ENCODE measurements around the gene AK5.

AK5 gene, protein sequence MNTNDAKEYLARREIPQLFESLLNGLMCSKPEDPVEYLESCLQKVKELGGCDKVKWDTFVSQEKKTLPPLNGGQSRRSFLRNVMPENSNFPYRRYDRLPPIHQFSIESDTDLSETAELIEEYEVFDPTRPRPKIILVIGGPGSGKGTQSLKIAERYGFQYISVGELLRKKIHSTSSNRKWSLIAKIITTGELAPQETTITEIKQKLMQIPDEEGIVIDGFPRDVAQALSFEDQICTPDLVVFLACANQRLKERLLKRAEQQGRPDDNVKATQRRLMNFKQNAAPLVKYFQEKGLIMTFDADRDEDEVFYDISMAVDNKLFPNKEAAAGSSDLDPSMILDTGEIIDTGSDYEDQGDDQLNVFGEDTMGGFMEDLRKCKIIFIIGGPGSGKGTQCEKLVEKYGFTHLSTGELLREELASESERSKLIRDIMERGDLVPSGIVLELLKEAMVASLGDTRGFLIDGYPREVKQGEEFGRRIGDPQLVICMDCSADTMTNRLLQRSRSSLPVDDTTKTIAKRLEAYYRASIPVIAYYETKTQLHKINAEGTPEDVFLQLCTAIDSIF

DNA sequence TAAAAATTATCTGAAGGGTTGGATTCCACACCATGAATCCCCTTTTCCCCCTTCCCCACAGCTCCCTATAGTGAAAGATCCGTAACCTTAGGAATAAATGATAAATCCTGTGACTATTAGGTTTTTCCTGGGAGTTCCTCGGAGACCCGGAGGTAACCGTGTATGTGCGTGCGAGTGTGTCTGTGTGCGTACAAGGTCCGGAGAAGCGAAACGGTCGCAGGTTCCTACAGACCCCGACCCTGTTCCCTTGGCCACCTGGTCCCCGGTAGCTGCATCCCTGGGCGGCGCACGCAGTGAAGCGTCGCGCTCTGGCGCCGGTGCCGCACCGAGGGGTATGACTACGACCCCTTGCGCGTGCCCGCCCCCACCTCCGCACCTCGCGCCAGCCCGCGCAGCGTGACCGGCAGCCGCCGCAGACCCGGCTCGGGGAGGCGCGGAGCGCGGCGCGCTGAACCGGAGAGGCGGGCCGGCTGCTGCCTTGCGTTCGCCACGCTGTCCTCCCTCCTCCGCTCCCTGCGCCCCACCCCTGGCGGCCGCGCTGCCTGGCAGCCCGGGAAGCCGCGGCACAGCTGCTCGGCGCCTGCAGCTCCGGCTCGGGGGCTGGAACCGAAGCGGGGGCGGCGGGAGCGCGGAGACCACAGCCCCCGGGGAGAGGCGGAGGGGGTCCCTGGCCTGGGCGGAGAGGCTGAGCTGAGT lies at the start of gene AK5:
Gene AK5 (plus strand): TSS at position 529 of the 696 bp plus-strand sequence. CDS start 295 bp downstream, outside the sequence.
- no peak for DNase-seq

DNA sequence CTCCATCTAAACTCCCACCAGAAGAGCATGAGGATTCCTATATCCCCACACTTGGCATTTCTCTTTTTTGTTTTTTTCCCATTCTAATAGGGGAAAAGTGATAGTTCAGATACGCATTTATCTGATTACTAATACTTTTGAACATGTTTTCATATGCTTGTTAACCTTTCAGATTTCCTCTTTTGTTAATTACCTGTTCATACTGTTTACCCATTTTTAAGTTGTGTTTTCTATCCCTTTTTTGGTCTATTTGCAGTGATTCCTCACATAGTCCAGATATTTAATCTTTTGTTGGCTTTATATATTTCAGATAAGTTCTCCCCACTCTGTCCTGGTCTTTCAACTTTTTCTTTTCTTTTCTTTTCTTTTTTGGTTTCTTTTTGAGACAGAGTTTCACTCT lies 49.0 kb upstream of the AK5 start:
- no peak for DNase-seq

DNA sequence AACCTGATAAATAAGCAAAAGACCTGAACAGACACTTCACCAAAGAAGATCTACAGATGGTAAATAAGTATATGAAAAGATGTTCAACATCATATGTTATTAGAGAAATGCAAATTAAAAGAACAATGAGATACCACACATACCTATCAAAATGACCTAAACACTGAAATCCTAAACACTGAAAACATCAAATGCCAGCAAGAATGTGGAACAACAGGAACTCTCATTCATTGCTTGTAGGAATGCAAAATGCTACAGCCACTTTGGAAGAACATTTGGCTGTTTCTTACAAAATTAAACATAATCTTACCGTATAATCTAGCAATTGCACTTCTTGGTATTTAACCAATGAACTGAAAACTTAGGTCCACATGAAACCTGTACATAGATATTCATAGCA lies 47.7 kb upstream of the AK5 start:
- DNase-seq = no peak

DNA sequence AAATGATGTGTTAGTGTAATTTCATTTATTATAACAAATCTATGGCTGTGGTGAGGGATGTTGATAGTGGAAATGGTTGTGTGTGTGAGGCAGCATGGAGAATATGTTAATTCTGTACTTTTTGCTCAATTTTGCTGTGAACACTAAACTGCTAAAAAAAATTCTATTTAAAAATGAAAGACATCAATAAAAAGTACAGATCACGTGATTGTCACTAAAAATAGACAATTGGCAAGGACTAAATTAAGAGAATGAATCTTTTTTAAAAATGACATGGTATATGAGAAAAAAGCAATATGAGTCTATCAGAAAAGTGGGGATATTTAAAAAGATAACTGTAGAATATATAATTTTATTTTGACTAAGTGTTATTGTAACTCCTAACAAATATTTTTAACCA lies 46.9 kb upstream of the AK5 start:
- no peak for DNase-seq

DNA sequence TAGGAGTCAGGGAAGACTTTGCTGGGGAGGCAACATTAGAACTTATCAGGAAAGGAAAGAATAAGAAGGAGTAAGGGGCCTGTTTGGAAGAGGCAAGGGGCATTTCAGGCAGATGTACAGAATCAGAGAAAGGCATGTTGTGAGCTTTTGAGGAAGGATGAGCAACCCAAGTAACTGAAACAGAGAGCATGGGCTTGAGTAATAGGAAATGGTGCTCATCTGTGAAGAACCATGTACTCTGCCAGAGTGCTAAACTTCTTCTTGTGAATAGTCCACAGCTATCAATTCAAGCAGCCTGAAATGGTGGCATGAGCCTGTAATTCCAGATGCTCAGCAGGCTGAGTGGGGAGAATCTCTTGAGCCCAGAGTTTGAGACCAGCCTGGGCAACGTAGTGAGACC lies 43.4 kb upstream of the AK5 start:
- no peak for DNase-seq

DNA sequence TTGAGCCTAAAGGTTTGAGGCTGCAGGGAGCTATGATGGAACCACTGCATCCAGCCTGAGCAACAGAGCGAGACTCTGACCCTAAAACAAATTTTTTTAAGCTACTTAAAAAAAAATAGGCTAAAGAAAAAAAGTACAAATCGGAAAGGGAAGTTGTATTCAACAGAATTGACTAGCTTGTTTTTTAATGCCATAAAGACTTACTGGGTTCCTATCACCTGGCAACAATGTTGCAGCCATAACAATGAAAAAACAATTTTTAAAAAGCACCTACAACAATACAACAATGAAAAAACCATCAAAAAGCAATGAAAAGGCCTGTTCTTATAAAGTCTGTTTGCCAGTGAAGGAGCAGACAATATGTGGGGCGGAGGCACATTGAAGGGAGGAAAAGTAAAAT lies 42.5 kb upstream of the AK5 start:
- no peak for DNase-seq

DNA sequence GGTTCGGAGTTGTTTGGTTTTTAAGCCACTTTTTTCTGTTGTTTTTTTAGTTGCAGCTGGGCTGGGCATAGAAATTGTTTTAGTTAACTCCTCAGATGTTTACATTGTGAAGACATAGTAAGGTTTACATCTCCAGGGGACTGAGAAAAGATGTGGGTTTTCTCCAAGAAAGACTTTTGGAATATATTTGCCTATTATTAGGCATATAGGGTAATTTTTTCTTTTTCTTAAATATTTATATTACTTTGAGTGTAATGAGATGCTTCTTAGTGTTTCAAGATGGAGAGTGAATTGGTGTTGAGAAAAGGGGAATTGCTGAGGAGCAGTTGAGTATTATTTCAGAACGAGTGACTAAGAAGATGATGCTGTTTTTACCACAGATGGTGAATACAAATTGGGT lies 36.0 kb upstream of the AK5 start:
- DNase-seq = no peak

DNA sequence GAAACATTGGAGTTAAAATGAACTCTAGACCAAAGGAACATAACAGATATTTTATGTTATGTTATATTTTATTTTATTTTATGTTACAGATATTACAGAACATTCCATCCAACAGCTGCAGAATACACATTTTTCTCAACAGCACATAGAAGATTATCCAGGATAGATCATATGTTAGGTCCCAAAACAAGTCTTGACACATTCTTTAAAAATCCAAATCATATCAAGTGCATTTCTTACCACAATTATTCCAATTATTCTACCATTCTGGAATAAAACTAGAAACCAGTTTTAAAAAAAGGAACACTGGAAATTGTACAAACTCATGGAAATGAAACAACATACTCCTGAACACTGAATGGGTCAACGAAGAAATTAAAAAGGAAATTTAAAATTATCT lies 31.7 kb upstream of the AK5 start:
- no peak for DNase-seq

DNA sequence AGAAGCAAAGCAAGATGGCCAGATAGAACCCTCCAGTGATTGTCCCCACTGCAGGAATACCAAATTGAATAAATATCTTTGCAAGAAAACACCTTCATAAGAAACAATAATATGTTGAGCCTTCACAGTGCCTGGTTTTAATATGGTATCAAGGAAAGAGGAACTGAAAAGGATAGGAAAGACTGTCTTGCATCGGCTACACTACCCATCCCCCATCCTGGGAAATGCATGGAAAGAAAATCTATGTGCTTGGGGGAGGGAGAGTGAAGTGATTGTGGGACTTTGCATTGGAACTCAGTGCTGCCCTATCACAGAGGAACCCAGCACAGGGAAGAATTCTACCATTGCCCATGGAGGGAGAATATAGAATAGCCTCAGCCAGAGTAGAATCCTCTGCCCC lies 28.6 kb upstream of the AK5 start:
- DNase-seq = no peak

DNA sequence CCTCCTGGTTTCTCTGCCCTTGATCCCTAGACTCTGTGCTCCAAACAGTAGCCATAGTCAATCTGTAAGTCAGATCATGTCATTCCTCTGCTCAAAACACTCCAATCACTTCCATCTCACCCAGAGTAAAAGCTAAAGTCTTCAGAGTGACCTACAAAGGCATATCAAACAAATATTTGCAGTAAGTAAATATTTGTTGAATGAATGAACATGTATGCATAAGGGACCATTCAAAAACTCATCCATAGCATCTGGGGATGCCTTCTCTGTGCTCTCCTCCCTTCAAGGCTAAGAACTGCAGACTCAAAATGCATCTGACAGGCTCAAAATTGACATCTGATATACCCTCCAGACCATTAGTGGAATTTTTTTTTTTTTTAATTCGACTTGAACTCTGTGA lies 18.1 kb upstream of the AK5 start:
- DNase-seq = no peak

DNA sequence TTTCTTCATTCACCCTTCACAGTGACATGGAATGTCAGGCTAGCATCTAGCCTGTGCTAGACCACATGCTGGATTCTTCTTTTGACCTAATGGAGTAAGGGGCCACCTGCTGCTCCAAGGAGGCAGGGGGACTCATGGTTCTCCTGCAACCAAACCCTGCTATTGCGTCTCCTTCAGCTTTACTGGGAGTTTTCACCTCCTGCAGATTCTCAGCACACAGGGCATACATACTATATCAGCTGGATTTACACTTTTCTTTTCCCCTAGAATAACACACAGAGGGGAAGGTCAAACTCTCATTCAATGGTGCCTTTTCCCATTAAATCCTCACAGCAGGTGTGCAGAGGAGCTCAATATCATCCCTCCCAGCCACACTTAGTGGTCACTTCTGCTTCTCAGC lies 16.6 kb upstream of the AK5 start:
- DNase-seq = no peak

DNA sequence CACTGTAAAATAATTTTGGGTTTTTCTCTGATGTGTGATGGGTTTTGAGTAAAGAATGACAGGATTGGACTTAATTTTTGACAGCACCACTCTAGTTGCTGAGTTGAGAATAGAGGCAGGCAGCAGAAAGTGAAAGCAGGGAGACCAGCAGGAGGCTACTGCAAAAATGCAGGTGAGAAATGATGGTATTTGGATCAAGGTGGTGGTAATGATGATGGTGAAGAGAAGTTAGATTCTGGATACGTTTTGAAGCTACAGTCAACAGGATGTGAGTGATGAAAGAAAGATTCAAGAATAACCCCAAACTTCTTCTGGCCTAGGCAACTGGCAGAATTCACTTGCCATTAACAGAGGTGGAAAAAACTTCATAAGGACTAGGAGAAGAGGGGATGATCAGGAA lies 14.8 kb upstream of the AK5 start:
- DNase-seq = no peak

DNA sequence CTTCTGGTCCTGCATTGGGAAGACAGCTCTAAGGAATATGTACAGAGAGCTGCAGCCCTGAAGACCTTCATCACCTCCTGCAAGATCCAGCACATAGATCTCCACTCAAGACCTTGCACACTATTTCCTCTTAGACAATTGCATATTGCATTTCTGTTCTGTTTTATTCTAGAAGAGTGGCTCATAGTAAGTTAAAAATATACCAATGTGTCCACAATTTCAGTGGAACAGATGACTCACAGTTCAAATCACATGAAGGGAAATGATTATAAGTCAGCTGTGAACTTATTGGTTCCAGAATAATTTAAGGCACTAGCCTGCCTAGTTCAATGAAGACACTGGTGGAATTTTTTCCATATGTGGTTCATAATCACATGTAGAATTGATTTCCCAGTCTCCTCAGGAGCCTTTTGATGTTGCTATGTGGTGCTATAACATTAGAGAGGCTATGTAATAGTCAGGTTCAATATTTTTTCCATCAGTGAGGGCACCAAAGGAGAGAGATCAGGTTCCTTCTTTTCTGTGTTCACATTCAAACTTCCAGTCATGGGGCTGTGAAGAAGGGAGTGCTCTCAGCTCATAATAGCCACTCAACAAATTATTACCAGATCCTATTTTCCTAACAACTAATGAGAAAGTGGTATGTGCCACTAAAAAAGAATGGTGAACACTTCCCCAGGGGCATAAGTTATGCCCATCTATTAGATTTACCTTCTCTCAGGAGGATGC lies 9.8 kb upstream of the AK5 start:
- DNase-seq = no peak

DNA sequence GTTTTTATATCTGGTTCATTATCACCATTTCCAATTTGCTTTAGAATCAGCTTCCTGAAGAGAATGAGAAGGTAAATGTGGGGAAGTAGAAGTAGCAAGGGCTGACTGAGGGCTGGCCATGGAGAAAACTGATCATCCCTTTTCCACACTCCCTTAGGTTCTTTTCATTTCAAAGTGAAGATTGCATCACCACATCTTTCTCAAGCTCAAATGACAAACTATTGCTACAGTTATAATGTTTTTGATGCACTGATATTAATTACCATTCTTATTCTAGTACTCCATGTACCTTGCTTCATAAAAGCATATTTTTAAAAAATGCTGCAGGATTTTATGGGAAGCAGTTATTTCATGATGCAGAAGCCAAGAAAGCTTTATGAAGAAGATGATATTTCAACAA lies 7.9 kb upstream of the AK5 start:
- no peak for DNase-seq

DNA sequence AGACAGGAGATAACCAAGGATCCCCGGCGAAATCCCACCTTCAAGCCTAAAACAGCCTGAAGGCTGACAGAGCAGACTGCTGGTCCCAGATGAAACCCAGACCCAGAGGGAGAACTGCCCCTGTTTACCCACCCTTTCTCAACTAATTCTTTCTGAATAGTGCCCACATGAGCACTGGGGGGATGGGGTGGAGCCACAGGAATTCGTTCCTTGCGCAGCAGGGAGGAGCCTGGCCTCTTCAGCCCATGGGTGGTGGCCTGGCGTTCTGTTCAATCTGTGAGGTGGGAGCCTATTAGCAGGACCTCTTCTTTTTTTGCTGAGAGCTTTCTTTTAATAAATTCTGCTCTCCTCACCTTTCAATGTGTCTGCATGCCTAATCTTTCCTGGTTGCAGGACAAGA lies 6.6 kb upstream of the AK5 start:
- DNase-seq = no peak

DNA sequence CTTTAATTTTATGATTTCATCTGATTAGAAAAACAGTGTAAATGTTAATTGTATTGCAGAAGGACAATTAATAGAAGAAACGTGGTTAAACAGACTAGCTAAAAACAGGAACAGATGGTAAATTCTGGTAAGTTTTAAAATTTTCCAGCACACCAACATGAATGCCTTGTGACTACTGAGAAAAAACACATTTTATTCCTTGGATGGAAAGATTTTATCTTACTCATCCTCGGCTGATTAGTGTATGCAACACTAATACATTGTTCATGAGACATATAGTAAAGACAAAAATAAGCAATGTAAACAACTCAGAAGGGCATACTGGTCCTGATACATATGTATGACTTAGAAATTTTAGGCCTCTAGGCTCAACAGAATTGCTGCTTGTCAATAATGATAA lies 4.9 kb upstream of the AK5 start:
- no peak for DNase-seq

DNA sequence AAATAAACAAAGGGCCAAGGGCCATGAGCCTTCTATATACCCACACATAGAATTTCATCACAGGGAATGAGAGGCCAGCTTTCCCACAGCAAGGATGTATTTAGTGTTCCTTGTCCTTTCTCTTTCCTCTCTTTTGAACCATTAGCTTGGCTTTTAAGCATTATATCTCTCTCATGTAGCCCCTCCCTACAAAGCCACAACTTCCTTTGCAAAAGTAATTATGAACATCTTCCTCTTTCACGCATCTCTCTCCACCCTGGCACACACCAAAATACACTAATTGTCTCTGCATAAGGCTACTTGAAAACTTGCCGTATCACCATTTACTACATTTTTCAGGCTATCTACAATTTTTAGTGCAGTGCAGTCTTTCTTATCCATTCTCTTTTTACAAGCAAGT lies 1.9 kb upstream of the AK5 start:
- DNase-seq = no peak

DNA sequence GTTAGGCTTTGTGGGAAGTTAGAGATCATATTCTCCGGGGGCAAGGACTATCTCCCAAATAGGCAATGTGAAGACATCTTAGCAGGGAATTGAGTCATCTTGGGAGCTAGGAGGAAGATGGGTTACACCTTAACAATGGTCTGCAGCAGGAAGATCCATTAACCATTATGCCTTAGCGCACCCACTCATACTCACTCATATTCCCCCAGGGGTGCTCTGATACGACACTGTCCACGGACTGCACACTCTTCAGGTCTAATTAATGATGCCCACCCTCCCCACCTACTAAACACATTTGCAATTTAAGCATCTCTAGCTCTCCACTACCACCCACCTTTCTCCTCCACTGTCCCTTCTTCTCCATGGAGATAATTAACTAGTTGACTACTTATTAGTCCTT lies 857 bp upstream of the AK5 start:
- no peak for DNase-seq

DNA sequence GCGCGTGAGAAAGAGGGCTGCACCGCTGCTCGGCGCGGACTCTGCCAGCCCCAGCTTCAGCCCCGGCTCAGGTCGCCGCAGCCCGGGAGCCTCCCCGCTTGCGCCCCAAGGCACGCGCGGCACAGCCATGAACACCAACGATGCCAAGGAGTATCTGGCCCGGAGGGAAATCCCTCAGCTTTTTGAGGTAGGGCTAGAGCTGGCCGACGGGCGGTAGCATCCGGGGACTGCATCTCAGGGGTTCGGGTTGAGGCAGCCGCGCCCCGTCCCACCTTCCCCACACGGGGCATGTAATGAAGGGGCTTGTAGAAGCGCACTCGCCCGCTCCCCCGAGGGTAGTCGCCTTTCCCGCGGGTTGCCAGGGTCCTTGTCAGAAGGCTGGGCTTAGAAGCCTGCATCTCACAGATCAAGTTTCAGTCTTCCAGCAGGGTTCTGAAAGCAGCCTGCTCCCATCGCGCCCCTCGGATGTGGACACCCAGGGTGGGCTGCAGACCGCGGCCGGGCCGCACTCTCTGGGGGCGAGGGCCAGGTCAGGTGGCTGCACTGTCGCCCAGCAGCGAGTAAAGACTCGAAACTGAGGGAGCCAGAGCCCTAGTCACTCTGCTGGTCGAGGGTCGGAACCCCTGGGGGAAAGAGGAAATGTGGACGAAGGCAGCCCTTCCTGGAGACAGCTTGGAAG lies 507 bp downstream of the AK5 start:
- DNase-seq = no peak

DNA sequence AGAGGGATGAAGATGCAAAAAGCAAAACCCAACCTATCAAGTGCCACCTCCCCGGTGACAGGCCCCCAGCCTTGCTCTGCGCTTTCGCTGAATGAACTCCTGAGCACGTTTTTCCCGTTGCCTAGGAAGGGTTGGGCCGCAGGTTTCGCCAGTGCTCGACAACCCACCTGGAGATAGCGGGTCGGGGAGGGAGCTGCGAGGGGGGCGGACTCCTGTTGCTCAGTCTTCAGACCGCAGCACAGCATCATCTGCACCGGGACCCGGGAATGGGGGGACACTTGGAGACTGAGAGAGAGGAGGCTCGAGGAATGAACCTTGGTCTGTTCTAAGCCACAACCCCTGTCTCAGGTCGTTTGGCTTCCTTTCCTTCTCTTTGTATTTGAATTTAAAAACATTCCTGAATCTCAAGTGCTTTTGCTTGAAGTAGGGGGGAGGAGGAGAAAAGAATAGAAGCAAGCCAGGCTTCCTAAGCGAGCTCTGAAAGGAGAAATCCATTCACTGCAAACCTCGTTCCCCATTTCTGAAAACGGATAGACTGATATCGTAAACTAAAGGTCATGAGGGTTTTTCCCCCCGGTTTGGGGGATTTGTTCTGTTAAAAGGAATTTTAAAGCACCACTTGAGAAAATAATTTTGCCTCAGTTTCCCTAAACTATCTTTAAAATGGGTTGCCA lies 1.2 kb downstream of the AK5 start:
- DNase-seq = no peak

DNA sequence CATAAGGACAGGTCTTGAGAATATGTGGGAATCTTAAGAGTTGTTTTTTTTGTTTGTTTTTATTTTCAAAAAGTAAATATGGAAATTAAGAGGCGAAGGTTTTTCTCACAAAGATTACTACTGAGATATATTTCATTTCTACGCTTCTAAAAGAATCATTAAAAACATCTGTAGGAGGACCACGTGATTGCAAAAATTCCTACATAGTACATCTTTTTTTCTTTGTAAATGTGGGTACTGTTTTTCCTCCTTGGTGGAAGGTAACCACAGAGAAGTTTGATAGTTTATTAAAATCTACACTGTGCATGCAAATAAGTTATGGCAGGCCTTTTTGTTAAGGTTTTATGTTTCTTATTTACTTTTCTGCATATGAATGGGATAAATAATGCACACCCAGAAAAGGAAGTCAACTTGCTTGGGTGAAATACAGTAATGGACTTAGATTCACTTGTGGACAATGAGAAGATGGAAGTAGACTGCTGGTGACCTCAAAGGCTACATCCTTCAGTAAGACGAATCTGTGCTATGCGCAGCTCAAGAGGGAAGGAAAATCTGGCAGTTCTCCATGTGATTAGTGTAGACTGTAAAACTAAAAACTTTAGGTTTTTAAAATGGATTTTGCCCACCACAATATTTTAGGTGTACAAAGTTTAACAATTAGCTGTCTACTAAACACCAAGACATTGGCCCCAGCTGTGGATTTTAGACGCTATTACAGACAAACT lies 2.0 kb downstream of the AK5 start:
- DNase-seq = no peak

DNA sequence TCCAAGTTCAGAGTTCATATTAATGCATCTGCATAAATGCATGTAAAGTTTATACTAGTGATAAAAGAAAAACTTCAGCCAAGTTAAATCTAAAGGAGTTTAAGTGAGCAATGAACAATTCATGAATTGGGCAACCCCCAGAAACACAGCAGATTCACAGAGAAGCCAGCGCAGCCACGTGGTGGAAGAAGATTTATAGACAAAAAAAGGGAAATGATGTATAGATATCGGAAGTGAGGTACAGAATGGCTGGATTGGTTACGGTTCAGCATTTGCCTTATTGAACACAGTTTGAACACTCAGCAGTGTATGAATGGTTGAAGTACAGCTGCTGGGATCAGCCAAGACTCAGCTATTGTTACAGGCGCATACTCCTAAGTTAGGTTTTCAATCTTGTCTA lies 5.7 kb downstream of the AK5 start:
- no peak for DNase-seq
